ENCODE data around the gene ZFP62.

The ZFP62 gene

DNA sequence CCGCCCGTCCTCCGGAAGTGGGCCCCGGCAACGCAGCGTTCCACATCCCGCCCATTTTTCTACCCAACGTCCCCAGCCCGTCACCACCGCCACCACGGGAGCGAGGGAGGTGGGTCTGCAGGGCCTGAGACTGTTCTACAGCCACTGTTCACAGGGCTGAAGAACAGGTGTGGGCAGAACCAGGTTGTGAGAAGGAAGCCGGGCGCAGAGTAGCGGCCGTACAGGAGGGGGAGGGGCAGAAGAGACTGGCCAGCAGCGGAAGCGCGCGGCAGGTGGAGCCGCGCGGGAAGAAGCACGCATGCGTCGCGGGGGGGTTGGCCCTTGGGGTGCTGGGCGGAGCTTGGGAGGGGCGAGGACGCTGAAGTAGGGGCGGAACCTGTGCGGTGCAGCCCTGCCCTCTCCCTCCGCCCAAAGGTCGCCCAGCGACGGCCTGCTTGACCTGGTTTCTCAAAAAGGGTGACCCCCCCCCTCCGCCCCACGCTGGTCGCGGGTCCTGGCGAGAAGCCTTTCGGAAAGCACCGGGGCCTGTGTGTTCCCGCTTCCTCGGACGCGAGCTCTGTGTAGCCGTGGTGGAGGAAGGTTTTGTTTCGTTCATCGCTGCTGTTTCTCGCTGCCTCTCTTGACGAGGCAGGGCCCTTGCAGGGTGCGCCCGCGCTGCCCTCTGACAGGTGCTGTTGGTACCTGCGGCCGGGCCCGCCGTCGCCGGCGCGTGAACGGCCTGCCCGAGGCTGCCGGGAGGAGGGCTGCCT is 50.7 kb downstream of the ZFP62 start:
- peak; percentile 91 to 93 for DNase-seq (ENCODE audit: low read depth in 2 of 2)

DNA sequence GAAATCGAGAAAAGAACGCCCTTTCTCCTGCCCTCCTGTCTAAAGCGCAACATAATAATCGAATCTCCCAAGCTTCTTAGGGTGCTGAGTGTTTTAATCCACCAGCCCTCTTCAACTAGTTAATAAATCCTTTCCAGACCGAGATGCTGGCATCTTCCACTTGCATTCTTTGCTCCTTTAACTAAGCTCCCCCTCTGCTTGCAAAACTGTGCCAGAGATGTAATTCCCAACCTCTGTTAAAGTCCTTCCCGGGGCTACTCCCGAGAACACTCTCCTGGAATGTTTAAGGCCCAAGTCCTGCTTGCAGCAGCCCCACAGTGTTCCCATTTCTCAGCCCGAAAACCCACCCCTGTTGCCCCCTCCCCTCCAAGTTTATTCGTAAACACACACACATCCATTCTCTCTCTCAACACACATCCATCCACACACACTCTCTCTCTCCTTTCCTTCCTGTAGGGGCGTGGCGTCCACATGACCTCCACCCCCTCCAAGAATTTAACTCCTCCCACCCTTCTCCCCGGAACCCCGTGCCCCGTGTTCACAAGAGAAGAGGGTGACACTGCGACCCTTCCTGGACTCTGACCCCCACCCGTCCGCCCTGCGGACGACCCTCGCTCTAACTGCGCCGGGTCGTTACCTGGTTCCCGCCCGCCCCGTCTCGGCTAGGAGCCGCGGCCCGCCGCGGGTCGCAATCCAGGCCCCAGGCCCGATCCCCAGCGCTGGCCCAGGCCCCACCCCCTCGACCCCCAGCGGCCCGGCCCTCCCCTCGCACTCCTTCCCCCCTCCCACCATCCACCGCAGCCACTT is 51.5 kb downstream of the ZFP62 start:
- DNase-seq (ENCODE audit: low read depth in 2 of 2): peak; percentile 79 to 82

DNA sequence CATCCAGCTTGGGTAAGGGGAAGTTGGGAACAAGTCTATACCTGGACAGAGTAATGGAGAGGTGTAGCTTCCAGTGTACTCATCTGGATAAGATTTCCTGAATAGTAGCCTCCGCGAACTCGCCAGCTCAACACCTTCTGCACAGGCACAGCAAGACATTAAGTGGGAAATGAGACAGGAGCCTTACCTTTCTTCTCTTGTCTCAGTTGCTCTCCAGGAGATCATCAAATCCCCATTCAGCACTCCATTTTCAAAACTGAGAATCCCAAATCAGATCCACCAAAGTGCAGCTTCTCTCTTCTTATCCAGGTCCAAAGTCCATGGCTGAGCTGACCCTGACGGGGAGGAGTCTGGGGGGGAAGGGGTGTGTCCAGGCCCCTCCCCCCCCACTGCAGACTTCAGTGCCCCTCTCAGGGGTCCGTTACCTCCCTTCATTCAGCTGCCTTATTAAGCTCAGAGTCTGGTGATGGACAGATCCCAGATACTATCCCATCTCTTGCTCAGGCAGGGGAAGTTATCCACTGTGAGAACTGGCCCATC is 52.5 kb downstream of the ZFP62 start:
- DNase-seq (ENCODE audit: low read depth in 2 of 2): no peak

DNA sequence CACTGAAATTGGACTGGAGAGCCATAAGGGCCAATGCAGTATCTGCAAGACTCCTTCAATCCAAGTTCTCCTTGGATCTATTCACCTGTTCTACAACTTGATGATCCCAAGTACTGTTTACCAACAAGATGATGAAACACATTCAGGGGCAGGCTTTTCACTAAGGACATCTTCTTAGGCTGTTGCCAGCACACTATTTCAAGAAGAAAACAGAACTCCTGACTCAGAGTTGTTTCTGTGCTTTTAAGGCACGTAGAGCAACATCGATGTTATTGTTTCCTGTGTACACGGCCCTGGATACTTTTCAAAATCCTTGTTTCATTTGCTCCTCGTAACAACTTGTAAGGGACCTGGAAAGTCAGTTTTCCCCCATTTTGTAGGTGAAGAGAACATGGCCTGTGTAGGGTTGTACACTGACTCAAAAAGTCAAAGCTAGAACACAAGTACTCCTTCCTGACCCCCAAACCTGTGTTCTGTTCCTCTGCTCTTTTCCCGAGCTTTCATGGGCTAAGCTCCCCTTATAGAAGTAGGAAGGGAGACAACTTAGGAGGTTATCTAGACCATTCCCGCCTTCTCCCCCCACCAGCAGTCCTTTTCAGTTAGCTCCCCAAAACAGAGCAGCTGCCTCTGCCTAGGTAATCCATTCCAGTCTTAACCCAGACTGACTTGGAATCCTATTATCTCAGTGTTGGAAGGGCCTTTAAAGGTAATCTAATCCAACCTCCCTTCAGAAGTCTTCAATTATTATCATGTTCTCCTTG is 53.2 kb downstream of the ZFP62 start:
- DNase-seq (ENCODE audit: low read depth in 2 of 2): no peak

DNA sequence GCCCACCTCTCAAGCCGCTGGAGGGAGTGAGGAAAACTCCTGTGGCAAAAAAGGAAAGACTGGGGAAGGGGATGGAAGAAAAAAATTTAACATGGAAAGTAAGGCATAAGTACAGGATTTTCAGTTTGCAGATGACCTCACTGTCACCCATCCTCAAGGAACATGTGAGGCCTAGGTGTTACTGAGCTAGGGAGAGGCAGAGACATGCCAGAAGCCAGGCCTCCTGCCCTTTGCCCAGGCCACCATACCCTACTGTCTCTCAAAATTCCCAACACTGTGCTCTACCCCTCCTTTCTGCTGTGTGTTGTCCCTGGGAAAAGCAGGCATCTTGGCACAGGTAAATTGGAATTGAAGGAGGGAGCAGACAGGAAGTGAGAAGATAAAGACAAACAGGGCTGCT is 54.0 kb downstream of the ZFP62 start:
- no peak for DNase-seq (ENCODE audit: low read depth in 2 of 2)

DNA sequence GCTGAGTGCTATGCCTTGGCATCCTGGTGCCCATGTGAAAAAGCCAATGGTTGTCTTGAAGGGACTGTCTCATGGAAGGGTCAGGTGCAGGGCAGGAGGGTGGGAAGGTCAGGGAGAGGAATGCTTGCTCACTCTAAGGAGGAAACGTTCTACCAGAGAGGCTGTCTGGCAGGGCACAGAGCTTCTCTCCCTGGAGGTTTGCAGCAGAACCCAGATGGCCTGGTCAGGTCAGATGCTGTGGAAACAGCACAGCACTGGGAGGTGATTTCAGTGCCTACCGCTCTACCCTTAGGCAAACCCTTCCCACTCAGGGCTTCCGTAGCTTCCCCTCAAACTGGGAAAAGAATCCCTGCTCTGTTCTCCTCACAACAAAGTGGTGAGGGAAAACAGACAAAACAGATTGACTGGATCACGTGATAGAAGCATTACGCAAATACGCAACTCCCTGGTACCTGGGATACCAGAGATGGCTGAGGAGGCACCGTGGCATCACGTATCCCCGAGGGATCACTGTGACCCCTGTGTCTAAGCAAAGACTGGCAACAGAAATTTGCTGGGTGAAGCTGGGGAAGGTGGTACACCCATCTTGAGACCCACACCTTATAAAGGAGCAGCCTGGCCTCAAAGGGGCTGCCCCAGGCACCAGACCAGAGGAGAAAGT is 54.6 kb downstream of the ZFP62 start:
- DNase-seq (ENCODE audit: low read depth in 2 of 2): no peak

DNA sequence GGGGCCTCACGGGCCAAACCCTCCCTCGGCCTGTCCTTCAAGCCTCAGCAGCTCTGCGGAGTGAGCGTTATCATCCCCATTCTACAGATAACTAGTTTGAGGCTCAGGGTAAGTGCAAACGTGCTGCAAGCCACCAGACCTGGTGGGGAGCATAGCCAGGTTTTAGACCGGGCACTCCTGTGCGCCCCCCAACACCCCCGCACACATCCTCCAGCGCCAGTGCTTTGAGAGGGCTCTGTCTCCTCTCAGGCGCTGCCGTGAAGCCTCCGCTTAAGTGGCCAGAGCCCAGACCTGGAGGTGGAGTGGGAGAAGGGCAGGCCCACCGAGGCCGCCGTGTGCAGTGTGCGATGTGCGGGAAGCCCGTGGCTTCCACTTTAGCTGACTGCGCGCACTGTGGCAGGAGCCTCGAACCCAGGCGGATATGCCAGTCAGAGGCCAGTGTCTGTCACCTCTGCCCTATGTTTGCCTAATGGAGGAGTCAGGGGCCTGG is 56.9 kb downstream of the ZFP62 start:
- no peak for DNase-seq (ENCODE audit: low read depth in 2 of 2)

DNA sequence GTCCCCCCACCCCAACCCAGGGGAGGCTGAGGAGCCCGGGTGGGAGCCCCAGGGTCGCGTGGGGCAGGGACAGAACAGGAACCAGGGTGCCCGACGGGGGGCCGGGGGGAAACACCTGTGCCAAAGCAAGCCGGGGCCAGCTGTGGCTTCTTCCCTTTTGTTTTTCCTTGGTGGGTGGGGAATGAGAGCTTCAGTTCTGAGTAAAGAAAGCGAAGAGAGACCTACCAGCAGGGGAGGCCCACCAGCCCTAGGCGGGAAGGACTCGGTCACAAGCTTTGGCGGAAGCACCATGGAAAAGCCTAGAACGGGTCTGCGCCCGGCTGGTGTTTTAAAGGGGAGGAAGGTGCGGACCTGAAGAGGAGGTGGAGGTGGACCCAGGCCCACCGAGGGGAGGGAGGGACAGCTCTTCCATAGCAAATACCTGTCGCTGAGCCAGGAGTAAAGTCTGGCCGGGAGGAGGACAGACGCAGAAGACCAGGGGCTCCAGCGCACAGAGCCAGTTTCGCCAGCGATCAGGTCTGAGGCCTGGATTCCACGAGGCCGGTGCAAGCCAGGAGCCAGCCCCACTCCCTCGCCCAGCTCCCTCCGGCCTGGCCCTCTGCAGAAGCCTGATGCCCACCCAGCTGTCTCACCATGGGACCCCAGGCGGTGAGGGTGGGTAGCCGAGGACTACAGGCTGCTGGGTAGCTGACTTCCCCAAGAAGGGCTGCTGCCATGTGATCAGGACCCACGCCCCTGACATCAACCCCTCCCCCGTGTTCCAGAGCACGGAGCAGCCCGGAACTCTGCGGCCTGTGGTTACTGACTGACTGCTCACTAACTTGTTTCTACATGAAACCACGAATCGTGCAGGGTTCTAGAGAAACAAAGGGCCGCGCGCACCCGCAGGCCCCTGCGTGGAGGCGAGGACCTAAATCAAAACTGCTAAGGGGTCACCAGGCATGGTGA is 57.6 kb downstream of the ZFP62 start:
- DNase-seq (ENCODE audit: low read depth in 2 of 2): peak; percentile 84 to 89

DNA sequence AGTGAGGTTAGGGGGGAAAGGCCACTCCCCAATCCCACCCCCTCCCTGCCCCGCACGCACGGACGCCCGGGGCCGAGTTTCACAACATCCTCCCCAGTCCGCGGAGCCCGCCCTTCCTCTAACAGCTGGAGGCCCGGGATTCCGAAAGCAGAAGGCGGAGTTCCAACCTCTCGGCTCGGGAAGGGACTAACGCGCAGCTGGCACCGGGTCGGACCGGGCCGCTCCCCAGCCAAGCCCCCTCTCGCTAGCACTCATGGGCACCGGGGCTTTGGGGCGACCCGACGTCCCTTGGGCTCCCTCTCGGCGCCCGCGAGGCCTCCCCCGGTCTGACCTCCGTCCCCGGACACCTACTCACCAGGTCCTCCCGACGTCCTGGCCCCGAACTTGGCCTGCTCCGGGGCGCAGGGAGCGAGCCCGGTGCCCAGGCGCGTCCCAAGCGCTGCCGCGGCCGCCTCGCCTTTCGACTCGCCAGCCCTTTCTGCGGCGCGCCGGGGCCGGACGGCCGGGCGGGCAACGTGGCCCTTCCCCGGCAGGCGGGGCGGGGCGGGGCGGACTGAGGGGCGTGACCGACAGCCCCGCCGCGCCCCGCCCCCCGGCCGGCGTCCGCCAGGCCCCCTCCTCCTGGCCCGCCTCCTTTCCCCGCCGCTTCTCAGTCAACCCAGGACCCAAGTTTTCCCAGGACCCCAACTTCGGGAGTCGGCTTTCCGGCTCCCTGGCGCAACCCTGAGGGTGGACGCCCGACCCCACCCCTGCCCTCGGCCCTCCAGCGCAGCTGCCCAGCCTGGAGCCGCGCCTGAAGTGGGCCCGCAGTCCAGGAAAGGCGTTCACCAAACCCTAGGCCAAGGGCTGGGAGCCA is 58.5 kb downstream of the ZFP62 start, which contains the start of gene MGAT1:
TSS of gene MGAT1 (minus strand) at position 482 of the 856 bp plus-strand sequence. CDS start 9,835 bp downstream, outside the sequence.
- peak; percentile 54 to 74 for DNase-seq (ENCODE audit: low read depth in 2 of 2)

DNA sequence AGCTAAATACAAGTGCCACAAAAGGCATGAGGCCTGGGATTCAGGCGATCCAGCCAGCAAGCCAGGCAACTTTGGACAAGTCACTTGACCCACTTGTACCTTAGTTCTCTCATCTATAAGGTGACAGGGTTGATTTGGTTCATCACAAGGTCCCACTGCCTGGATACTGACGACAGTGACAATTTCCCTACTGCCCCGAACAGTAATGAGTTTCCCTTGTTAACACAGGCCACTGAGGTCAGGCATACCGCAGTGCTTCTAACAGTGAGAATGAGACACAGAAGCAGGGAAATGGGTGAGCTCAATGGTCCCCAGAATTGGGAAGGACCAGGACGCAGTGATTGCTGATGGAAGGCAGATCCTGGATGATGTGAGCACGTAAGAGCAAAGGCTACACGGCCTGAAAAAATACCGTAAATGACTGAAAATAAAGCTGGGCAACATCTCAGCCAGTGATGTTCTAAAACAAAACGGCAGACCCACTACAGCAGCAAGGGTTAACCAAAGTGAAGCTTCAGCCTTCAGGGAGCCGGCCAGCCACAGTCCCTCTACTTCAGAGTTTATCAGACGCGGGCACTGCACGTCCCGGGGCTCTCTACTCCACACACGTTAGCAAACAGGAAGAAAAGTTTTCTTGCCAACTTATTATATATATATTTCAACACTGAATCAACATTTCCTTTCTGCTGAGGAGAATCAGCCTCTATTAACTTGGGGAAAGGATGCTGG is 59.3 kb downstream of the ZFP62 start:
- DNase-seq (ENCODE audit: low read depth in 2 of 2): no peak

DNA sequence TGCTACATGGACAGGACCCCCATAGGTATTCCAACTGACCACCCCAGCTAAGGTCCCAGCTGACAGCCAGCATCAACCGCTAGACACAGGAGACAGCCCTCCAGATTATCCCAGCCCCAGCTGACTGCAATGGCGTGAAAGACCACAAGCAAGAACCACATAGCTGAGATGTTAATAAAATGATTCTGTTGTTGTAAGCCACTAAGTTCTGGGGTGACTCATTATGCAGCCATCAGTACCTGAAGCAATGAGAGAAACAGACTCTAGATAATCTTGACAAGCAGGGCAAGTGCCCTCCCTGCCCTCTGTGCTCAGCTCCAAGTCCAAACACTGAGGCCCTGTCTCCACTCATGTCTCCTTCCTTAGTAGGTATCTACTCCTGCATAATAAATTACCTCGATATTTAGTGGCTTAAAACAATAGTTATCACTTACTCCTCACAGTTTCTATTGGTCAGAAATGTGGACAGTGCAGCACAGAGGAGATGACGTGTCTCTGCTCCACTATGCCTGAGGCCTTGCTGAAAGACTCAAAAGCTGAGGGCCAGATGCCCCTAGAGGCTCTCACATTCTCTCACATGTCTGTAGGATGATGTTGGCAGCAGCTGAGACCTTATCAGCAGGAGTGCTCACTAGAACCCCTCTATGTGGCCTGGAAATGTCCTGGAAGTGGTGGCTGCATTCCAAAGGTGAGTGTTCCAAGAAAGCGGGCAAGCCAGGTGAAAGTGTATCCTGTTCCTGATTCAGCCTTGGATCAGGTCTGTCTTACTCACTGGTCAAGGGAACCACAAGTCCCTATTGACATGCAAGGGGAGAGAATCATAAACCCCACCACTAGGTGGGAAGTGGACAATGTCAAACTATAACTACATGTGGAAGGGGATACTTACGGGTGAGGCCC is 60.9 kb downstream of the ZFP62 start:
- no peak for DNase-seq (ENCODE audit: low read depth in 2 of 2)

DNA sequence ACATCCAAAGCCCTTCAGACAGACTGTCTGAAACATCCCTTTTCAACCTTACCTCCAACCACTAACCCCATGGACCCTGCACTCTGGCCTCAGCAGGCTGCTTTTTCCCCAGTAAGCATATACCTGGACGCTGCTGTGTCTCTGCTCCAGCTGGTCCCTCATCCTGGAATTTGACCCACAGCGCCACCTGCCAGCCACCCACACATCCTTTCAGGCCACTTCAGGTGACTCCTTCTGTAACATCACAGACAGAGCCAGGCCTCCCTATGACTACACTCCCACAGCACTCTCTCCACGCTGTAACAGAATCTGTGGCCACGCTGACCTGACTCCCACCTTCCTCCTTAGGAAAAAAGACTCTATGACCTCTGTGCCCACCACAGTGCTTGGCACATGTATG is 61.9 kb downstream of the ZFP62 start:
- DNase-seq (ENCODE audit: low read depth in 2 of 2): no peak

DNA sequence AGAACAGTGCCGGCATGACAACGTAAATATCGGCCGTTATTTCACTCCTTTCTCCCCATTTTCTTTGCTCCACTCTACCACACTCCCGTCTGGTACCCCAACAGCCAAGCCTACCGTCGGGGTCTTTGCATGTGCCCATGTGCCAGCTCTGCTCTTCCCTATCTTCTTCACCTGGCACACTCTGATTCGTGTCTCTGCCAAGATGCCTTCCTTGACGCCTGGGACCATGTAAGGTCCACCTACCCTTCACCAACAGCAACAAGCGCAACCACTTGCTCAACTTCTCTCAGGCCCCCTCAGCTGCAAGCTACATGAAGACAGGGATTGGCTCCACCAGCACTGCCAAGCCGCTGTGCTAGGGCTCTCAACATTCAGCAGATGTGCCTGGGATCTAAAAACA is 62.9 kb downstream of the ZFP62 start:
- DNase-seq (ENCODE audit: low read depth in 2 of 2): no peak

Data from stimulated activated CD4-positive, alpha-beta T cell treated with anti-CD3 and anti-CD28 coated beads, Interleukin-15, amount 100 ng/mL, for 48 hours (primary cell).